LNCAP (cell line): ENCODE data around the gene ARHGAP10.

Experiments used
- CTCF ChIP-seq: fragments of 450-650 bp; IDR thresholded peaks from 2 replicates; pipeline ENCODE4 v1.5.1; 2017; ENCODE audit warnings: mild to moderate bottlenecking

ARHGAP10 gene

GRCh38 chr4:147880511-147880910 is 148.6 kb downstream of the ARHGAP10 start:
- no peak for TF ChIP-seq CTCF

- TF ChIP-seq CTCF: no peak
These were observed 152.6 kb downstream of the ARHGAP10 start for GRCh38 chr4:147884536-147884935.

- no peak for TF ChIP-seq CTCF
These were observed 159.7 kb downstream of the ARHGAP10 start for GRCh38 chr4:147891476-147892115.

GRCh38 chr4:147899512-147899911 is 167.6 kb downstream of the ARHGAP10 start:
- no peak for TF ChIP-seq CTCF

GRCh38 chr4:147901388-147901787 is 169.5 kb downstream of the ARHGAP10 start:
- TF ChIP-seq CTCF: no peak

GRCh38 chr4:147901916-147902315 is 170.0 kb downstream of the ARHGAP10 start:
- TF ChIP-seq CTCF: no peak

- TF ChIP-seq CTCF: no peak
These were observed 177.3 kb downstream of the ARHGAP10 start for GRCh38 chr4:147909225-147909624.

- TF ChIP-seq CTCF: no peak
These were observed 178.4 kb downstream of the ARHGAP10 start for GRCh38 chr4:147910315-147910714.
